ENCODE results near the gene DCAF8.

DCAF8 gene

GRCh38 chr1:160225345-160225744 is 37.0 kb downstream of the DCAF8 start:
- no peak for DNase-seq

GRCh38 chr1:160224606-160225005 is 37.7 kb downstream of the DCAF8 start:
- no peak for DNase-seq

GRCh38 chr1:160222546-160222945 is 39.8 kb downstream of the DCAF8 start:
- no peak for DNase-seq

- no peak for DNase-seq
Observed at GRCh38 chr1:160221089-160221488, 41.3 kb downstream of the DCAF8 start.

- DNase-seq = no peak
Observed at GRCh38 chr1:160220301-160220700, 42.0 kb downstream of the DCAF8 start.

- peak; percentile 82 for DNase-seq
Observed at GRCh38 chr1:160219062-160219929, 43.1 kb downstream of the DCAF8 start.

- no peak for DNase-seq
Observed at GRCh38 chr1:160217481-160218051, 44.8 kb downstream of the DCAF8 start.

GRCh38 chr1:160216301-160216700 is 46.0 kb downstream of the DCAF8 start:
- no peak for DNase-seq

- DNase-seq = no peak
Observed at GRCh38 chr1:160214481-160215140, 47.7 kb downstream of the DCAF8 start.

GRCh38 chr1:160211046-160211790 is 51.1 kb downstream of the DCAF8 start:
- DNase-seq = no peak

GRCh38 chr1:160210561-160210960 is 51.8 kb downstream of the DCAF8 start:
- no peak for DNase-seq

GRCh38 chr1:160209321-160210046 is 52.9 kb downstream of the DCAF8 start:
- no peak for DNase-seq

- no peak for DNase-seq
Observed at GRCh38 chr1:160208557-160209320, 53.6 kb downstream of the DCAF8 start.

GRCh38 chr1:160207771-160208556 is 54.4 kb downstream of the DCAF8 start:
- DNase-seq = no peak

- no peak for DNase-seq
Observed at GRCh38 chr1:160207118-160207650, 55.2 kb downstream of the DCAF8 start.

GRCh38 chr1:160206421-160207117 is 55.8 kb downstream of the DCAF8 start:
- peak; percentile 96 for DNase-seq

- DNase-seq = peak; percentile 80
Observed at GRCh38 chr1:160206036-160206389, 56.3 kb downstream of the DCAF8 start.

GRCh38 chr1:160205242-160206035 is 56.9 kb downstream of the DCAF8 start, which contains the start of gene PEA15:
Gene PEA15 (plus strand): TSS chr1:160205384. CDS start chr1:160211545, 6,161 bp downstream.
- peak; percentile 70 for DNase-seq
